GM12878 (cell line): ENCODE measurements around the gene ENPP1. TPM values are rescaled to one million over a fixed set of nuclear protein-coding genes. Genes with fewer than 3 reads are reported as not detected.

Source experiments
- ATAC-seq: fragments of 200-7000 bp; cut with Tn5 transposase; 3 replicates; pipeline ENCODE4 v1.9.1; 2020; ENCODE audit warnings: mild to moderate bottlenecking, moderate library complexity
- BruUV-seq: library from RNA; stranded (reverse); fragments of 400-500 nt; replicated peaks from 2 replicates; lab custom pipeline; 2021; lab: Mats Ljungman, UMichigan
- CTCF ChIA-PET: fragments of 300-600 bp; sonication (Branson Sonifier 250); formaldehyde crosslinking; extraction: SDS; loops from one replicate; lab custom pipeline; 2021; ENCODE audit warnings: inconsistent platforms; lab: Yijun Ruan, JAX
- POLR2A ChIA-PET: fragments of 350-600 bp; formaldehyde crosslinking; extraction: SDS; loops from one replicate; lab custom pipeline; 2021; ENCODE audit warnings: inconsistent platforms; lab: Charles Lee
- RAD21 ChIA-PET: fragments of 300-600 bp; sonication (Branson Sonifier 250); formaldehyde crosslinking; loops from one replicate; lab custom pipeline; 2023; ENCODE audit warnings: antibody characterized with exemption; ENCODE audit not compliant: unreplicated experiment; lab: Charles Lee
- SMC1A ChIA-PET: fragments of 300-600 bp; sonication (Branson Sonifier 250); formaldehyde crosslinking; loops from one replicate; lab custom pipeline; 2023; ENCODE audit not compliant: unreplicated experiment, uncharacterized antibody; lab: Charles Lee
- DNase-seq: peaks from one replicate; pipeline ENCODE4 v3.0.0-alpha.2; 2011; ENCODE audit warnings: low read depth, low spot score
- FAIRE-seq: peaks from 3 replicates; lab custom pipeline; 2011; peaks lifted over from hg19 to GRCh38; lab: Jason Lieb, UNC
- H2AFZ ChIP-seq: 2 replicates; pipeline ENCODE4 v1.6.0; 2011; ENCODE audit warnings: low read depth, low read length, control low read depth; ENCODE audit not compliant: control insufficient read depth
- H3K27ac ChIP-seq: 2 replicates; pipeline ENCODE4 v1.5.1; 2011; ENCODE audit warnings: control low read depth; ENCODE audit not compliant: control insufficient read depth, insufficient read depth
- H3K27me3 ChIP-seq, 2 experiments: replicated peaks in 1 of 2; 2 replicates each; pipeline versions ENCODE4 v1.6.0 to v1.6.1; 2011; ENCODE audit warnings: low read length in 1 of 2; ENCODE audit not compliant: control insufficient read depth in 2 of 2, insufficient read depth in 2 of 2
- H3K36me3 ChIP-seq, 2 experiments: 2 replicates each; pipeline ENCODE4 v1.5.1; 2011; ENCODE audit warnings: low read length in 1 of 2; ENCODE audit not compliant: control insufficient read depth in 2 of 2, insufficient read depth in 2 of 2
- H3K4me1 ChIP-seq: 2 replicates; pipeline ENCODE4 v1.6.1; 2011; ENCODE audit warnings: mild to moderate bottlenecking, low read length, moderate library complexity, mixed read lengths; ENCODE audit not compliant: control insufficient read depth, insufficient read depth
- H3K4me2 ChIP-seq: 2 replicates; pipeline ENCODE4 v1.6.0; 2011; ENCODE audit warnings: control low read depth; ENCODE audit not compliant: control insufficient read depth, insufficient read depth
- H3K4me3 ChIP-seq: fragments of 200-600 bp; sonication (generic); 2 replicates; pipeline ENCODE4 v1.5.1; 2016
- H3K79me2 ChIP-seq: 2 replicates; pipeline ENCODE4 v1.6.0; 2011; ENCODE audit warnings: low read length; ENCODE audit not compliant: control insufficient read depth, insufficient read depth
- H3K9ac ChIP-seq: 2 replicates; pipeline ENCODE4 v1.8.0; 2011; ENCODE audit warnings: low read length, control low read depth, mixed read lengths; ENCODE audit not compliant: control insufficient read depth, insufficient read depth
- H3K9me3 ChIP-seq: replicated peaks from 3 replicates; pipeline ENCODE4 v1.5.1; 2011; ENCODE audit warnings: mild to moderate bottlenecking, low read length; ENCODE audit not compliant: control insufficient read depth, insufficient read depth
- H4K20me1 ChIP-seq: 2 replicates; pipeline ENCODE4 v1.6.0; 2011; ENCODE audit not compliant: control insufficient read depth, insufficient read depth
- ATF2 ChIP-seq: IDR thresholded peaks from 2 replicates; pipeline ENCODE4 v1.6.1; 2012; ENCODE audit warnings: low read length, inconsistent platforms
- CEBPZ ChIP-seq: fragments of 150-350 bp; IDR thresholded peaks from 2 replicates; pipeline ENCODE4 v1.6.1; 2016; ENCODE audit warnings: low read depth, low read length
- FOXK2 ChIP-seq: fragments of 450-650 bp; IDR thresholded peaks from 2 replicates; pipeline ENCODE4 v1.6.1; 2017; ENCODE audit warnings: mild to moderate bottlenecking, moderate library complexity
- HDGF ChIP-seq: fragments of 450-650 bp; IDR thresholded peaks from 2 replicates; pipeline ENCODE4 v1.6.1; 2016; ENCODE audit warnings: antibody characterized with exemption
- IKZF2 ChIP-seq, 2 experiments: fragments of 450-650 bp; IDR thresholded peaks; 2 replicates each; pipeline ENCODE4 v1.6.1; 2017; ENCODE audit warnings: mild to moderate bottlenecking in 2 of 2, moderate library complexity in 2 of 2
- MXI1 ChIP-seq: fragments of 150-350 bp; IDR thresholded peaks from 2 replicates; pipeline ENCODE4 v1.6.1; 2011; ENCODE audit warnings: low read depth, mild to moderate bottlenecking, inconsistent platforms, low read length, improper control_type of control experiment
- PAX8 ChIP-seq: fragments of 450-650 bp; IDR thresholded peaks from 2 replicates; pipeline ENCODE4 v1.6.1; 2017; ENCODE audit warnings: mild to moderate bottlenecking, moderate library complexity
- POLR2A ChIP-seq: IDR thresholded peaks from 2 replicates; pipeline ENCODE4 v1.6.1; 2011; ENCODE audit warnings: low read depth, mild to moderate bottlenecking, low read length
- RAD51 ChIP-seq: fragments of 450-650 bp; IDR thresholded peaks from 2 replicates; pipeline ENCODE4 v1.6.1; 2016; ENCODE audit warnings: moderate library complexity, mild to moderate bottlenecking, inconsistent platforms
- SMARCA5 ChIP-seq: fragments of 450-650 bp; IDR thresholded peaks from 2 replicates; pipeline ENCODE4 v1.6.1; 2017; ENCODE audit warnings: mild to moderate bottlenecking
- TBL1XR1 ChIP-seq: IDR thresholded peaks from 2 replicates; pipeline ENCODE4 v1.6.1; 2012; ENCODE audit warnings: low read depth, low read length, improper control_type of control experiment
- YBX1 ChIP-seq: fragments of 450-650 bp; IDR thresholded peaks from 2 replicates; pipeline ENCODE4 v1.6.1; 2016; ENCODE audit warnings: antibody characterized with exemption
- YY1 ChIP-seq: IDR thresholded peaks from 2 replicates; pipeline ENCODE4 v1.6.1; 2011; ENCODE audit warnings: low read depth, mild to moderate bottlenecking, low read length
- ZNF24 ChIP-seq: fragments of 450-650 bp; IDR thresholded peaks from 2 replicates; pipeline ENCODE4 v1.6.1; 2017; ENCODE audit warnings: antibody characterized with exemption, mild to moderate bottlenecking
- WGBS: methylation state at CpG from one replicate; pipeline ENCODE4 v1.1.6; 2016; ENCODE audit warnings: low lambda C conversion rate; ENCODE audit not compliant: insufficient replicate concordance, insufficient coverage; ENCODE audit errors: missing lambda C conversion rate; 5-methylcytosine and 5-hydroxymethylcytosine counted together
- in situ Hi-C: fragments of 300-500 bp; cut with MboI; formaldehyde crosslinking; loops from 9 replicates; pipeline ENCODE4 v1.14.3; 2018; ENCODE audit warnings: mixed read lengths
- intact Hi-C: fragments of 100-400 bp; cut with micrococcal nuclease; formaldehyde crosslinking; loops from one replicate; pipeline ENCODE4 v1.14.2; 2022; ENCODE audit not compliant: unreplicated experiment
- polyA plus RNA-seq, 11 experiments: library from polyadenylated mRNA; depleted of rRNA in 4 of 11; unstranded in 6 of 11; stranded (reverse) in 5 of 11; fragments of >200 nt; fragmentation: Nextera tagmentation in 4 of 11; fragmentation: Illumina TruSeq in 1 of 11; extraction: Ambion mirVana in 4 of 11; extraction: Trizol in 1 of 11; gene quantifications; 1 replicate in 1 of 11; 2 replicates in 10 of 11; pipeline versions ENCODE4 v1.2.1 to v1.2.3, GENCODE V29; 2011 to 2016; ENCODE audit warnings: inconsistent platforms in 2 of 11, missing spikeins in 2 of 11, low read depth in 1 of 11
- total RNA-seq, 4 experiments: library from RNA; depleted of rRNA in 3 of 4; stranded (reverse); fragments of >200 nt in 3 of 4; fragmentation: Illumina TruSeq in 1 of 4; extraction: Trizol in 1 of 4; gene quantifications; 2 replicates each; pipeline versions ENCODE4 v1.2.1 to v1.2.3, GENCODE V29; 2013 to 2021

The ENPP1 gene
- total and polyA plus RNA-seq, 10 of the 15 experiments (the other 5 are each of a cell fraction or from before 2014, with no cell fraction given), result 0.03 to 0.05 TPM; not detected in 8

GRCh38 chr6:131770776-131771175 is 37.0 kb upstream of the ENPP1 start (continued):
- TF ChIP-seq MXI1 (no peak), IKZF2 (IDR thresholded peaks at IDR 0.05) (no peak), CEBPZ (no peak), RAD51 (no peak)

- Histone ChIP-seq H2AFZ (no peak overlapping the region), H3K9ac (no peak overlapping the region), H3K27ac (no peak overlapping the region), H3K4me3 (no peak overlapping the region), H3K4me2 (no peak overlapping the region), H3K36me3 (no peaks in the 10 kb centered on the region)
- no TSS peak for BruUV-seq
- DNase-seq, result no peak
- in situ Hi-C loops, result no loop called here
- POLR2A ChIA-PET, result no interaction called here
- RAD21 ChIA-PET, result no interaction called here
- TF ChIP-seq YBX1, result no peak
- no peak for TF ChIP-seq IKZF2 (IDR thresholded peaks at IDR 0.05)
- no peak for TF ChIP-seq FOXK2
- TF ChIP-seq TBL1XR1, result no peak
- TF ChIP-seq PAX8, result no peak
- no peak for TF ChIP-seq YY1
- no peak for TF ChIP-seq SMARCA5
- TF ChIP-seq ATF2, result no peak
- TF ChIP-seq HDGF, result no peak
- no peak for TF ChIP-seq POLR2A
- TF ChIP-seq ZNF24, result no peak
- TF ChIP-seq, all 136 proteins: peak for 0
- no peaks in the 10 kb centered on the region for H4K20me1 ChIP-seq
- no peak for FAIRE-seq
- WGBS, result 14% methylated on average over 4 of the region's 4 CpGs
- H3K27me3 ChIP-seq, result no peaks in the 10 kb centered on the region
- ChIA-PET SMC1A (no interaction called here), CTCF (no interaction called here)
- no peaks in the 10 kb centered on the region for H3K4me1 ChIP-seq
- H3K9me3 ChIP-seq, result no peaks in the 10 kb centered on the region
- intact Hi-C loops, result no loop called here
- no peak for ATAC-seq
- no peaks in the 10 kb centered on the region for H3K79me2 ChIP-seq
Measured at GRCh38 chr6:131773284-131773950, 34.4 kb upstream of the ENPP1 start.
